NCI-H460 (cell line): ENCODE results near the gene FBXO4. TPM values are rescaled to one million over a fixed set of nuclear protein-coding genes. Genes with fewer than 3 reads are reported as not detected.
A peak's percentile ranks its signal among the peaks of the same experiment; 100 is the strongest.
"Not testable (repeated sequence)": the region's sequence is repeated elsewhere in the genome, so short reads cannot be mapped to it uniquely, and the experiment has no call there.

Source experiments
- DNase-seq: peaks from one replicate; pipeline ENCODE4 v3.0.0-alpha.2; 2016; ENCODE audit warnings: low read depth; ENCODE audit errors: extremely low read depth
- total RNA-seq: library from RNA; depleted of rRNA; stranded (reverse); fragments of >200 nt; shearing (Covaris generic); gene quantifications from 2 replicates; pipeline ENCODE4 v1.2.3, GENCODE V29; 2014

The FBXO4 gene
- total RNA-seq, 1 experiment from 2014 or later: 18.3 TPM

- DNase-seq: no peak
Observed at GRCh38 chr5:41921874-41922273, 3.2 kb upstream of the FBXO4 start.

GRCh38 chr5:41924526-41924871 is 582 bp upstream of the FBXO4 start:
- no peak for DNase-seq

DNA sequence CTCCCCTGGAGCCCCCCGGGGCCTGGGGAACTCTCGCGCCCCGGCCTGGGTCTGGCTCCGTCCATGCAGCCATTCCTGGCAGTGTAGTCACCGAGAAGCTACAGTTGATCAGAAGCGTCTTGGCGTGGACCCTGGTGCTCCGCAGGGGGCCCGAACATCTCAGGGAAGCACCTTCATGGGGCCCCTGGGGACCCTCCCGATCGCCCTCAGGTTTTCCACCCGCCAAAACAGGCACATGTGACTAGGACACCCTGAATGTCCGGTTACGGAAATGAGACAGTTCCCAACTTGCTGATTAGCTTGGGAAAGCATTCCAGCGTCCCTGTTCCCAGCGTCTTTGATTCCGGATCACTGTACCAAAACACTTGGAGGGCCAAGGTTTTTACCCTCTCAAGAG is 472 bp downstream of the FBXO4 start:
- peak; percentile 26 for DNase-seq

GRCh38 chr5:41927604-41928003 is 2.5 kb downstream of the FBXO4 start:
- DNase-seq: no peak

GRCh38 chr5:41929035-41929434 is 4.0 kb downstream of the FBXO4 start:
- DNase-seq: no peak

DNA sequence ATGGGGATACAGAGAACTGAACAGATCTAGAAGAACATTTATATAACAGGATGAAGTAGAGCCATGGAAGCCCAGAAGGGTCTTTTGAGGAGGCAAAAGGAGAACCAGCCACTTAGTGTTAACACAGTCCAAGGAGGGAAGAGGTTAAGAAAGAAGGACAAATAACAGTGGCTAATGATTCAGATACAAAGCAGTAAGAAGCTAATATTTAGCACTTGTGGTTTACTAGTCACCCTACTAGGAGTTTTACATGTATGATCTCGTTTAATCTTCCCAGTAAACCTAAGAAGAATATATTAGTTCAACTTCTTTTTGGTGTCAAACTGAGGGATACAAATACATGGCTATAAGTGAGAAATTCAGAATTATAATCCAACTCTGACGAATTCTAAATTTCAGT is 7.7 kb downstream of the FBXO4 start:
- DNase-seq: no peak

DNA sequence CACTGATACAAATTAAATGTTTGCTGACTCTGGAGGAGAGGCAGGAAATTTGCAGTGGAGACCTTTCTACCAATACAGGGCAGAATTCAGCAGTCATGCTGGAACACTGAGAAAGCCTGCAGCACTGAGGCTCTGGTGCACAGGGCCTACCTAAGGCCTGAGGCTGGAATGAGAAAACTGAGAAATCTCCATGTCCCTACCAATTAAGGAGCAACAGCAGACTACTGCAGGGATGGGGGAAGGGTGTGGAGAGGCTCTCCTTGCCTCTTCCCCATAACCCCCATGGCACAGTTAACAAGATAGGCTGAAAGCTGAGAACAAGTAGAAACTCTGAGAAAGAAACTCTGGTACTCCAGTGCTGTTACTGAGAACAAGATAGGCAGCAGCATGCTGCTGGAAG is 10.5 kb downstream of the FBXO4 start:
- DNase-seq: no peak

GRCh38 chr5:41940641-41941040 is 15.6 kb downstream of the FBXO4 start:
- no peak for DNase-seq

GRCh38 chr5:41945332-41945955 is 20.4 kb downstream of the FBXO4 start:
- not testable (repeated sequence) for DNase-seq

DNA sequence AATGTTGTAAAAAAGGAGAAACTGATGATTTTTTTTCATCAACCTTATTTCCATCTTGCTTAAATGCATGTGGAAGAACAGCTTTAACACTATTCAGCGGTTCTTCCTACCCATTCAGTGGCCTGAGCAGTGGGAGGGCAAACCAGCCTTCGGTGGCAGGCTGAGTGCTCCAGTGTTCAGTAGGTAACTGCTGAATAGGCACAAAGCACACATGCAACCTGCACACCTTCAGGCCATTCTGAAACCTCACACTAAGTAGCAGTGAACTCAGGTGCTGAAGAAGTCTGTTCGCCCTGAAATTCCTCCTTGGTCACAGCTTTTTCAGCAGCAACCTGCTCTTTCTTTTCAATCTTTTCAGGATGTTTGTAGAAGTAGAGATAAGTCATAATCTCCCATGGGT is 26.1 kb downstream of the FBXO4 start:
- DNase-seq: no peak

DNA sequence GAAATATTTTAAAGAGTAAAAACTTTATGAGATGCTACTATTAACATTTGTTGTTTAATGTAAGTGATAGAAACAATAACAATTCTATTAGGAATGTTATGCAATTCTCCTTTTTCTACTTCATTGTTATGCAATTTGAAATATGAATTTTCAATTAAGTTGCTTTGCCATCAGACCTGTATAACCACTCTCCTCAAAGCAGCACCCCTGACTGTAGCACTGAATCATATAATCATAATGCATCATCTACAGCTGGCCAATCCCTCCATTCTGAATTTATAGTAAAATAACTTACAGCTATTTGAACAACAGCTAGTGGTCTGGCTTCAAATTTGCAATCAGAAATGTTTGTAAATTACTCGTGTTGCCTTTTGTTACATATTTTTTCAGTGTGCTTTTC is 29.2 kb downstream of the FBXO4 start:
- DNase-seq: no peak

- DNase-seq: no peak
Observed at GRCh38 chr5:41955432-41956024, 30.4 kb downstream of the FBXO4 start.

- no peak for DNase-seq
Observed at GRCh38 chr5:41956943-41957342, 31.9 kb downstream of the FBXO4 start.

GRCh38 chr5:41960481-41960880 is 35.4 kb downstream of the FBXO4 start:
- DNase-seq: no peak

DNA sequence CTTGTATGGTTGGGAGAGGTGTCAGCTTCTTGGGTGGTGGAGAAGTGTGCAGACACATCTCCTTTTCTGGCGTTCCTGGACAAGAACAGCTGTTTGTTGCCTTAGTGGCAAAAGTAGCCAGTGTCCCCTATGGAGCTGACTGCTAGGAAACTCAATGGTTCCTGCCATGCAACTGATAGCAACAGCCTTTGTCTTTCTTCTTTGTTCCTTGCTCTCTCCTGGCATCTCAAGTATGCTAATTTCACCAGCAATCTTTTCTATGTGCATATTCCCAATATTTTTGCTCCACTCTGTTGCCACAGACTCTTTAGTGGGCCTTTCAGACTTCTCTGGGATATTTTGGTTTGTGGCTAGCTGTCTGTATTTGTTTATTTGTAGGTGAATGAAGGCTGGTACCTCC is 36.7 kb downstream of the FBXO4 start:
- no peak for DNase-seq

DNA sequence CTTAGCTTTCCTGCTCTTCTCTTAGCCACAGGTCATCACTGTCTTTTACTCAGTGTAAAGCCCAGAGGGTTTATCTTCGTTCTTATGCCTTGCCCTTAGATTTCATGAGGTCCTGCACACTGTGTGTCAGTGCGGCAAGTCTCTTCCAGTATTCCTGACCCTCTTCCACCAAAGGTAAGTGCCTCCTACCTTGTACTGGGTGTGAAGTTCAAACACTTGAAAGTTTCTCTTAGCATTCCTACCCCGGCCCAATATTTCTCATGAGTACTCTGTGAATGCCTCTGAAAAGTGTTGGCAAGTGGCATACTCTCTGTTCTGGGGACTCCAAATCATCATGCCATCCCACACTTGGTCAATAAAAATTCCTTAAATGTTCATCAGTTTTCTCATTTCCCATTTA is 37.4 kb downstream of the FBXO4 start:
- DNase-seq: no peak

GRCh38 chr5:41966401-41967105 is 41.5 kb downstream of the FBXO4 start:
- DNase-seq: no peak

DNA sequence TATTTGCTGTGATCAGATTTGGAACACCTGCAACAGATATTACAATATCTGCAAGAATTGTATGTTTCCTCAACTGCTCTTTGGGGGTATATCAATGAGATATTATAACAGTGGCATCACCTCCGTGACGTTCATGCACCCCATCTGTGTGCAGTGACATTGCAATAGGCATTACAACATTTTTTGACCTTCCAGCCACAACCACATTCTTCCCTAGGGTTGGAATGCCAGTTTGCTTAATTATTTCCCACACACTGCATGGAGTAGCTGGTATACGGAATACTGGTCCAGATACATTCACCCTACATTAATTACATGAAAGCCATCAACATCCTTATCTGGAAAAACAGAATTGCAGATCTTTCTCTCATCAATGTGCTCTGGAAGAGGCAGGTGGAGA is 42.3 kb downstream of the FBXO4 start:
- no peak for DNase-seq

GRCh38 chr5:41968153-41968723 is 43.2 kb downstream of the FBXO4 start:
- DNase-seq: no peak

DNA sequence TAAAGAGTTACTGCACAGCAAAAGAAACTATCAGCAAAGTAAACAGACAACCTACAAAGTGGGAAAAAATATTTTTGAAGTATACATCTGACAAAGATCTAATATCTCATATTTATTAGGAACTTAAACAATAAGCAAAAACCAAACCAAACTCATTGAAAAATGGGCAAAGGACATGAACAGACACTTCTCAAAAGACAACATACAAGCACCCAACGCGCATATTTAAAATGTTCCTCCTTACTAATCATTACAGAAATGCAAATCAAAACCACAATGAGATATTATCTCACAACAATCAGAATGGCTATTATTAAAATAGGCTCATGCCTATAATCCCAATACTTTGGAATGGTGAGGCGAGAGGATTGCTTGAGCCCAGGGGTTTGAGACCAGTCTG is 48.0 kb downstream of the FBXO4 start:
- no peak for DNase-seq

GRCh38 chr5:41973887-41974286 is 48.8 kb downstream of the FBXO4 start:
- DNase-seq: no peak

DNA sequence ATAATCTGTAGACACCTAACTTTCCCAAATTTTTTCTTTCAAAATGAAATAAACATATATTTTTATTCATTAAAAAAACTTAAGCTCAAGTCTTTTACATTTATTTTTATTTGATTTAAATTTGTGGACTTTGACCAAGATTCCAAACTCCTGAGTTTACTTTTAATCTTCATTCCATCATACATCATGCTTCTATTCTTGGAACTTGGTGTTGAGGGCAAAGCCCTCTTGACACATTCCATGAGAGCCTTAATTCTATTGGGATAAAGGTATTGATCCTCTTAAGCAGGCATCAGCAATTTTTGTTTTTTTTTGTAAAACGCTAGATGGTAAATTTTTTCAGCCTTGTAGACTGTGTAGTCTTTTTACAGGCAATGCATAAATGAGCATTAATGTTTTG is 53.6 kb downstream of the FBXO4 start:
- DNase-seq: no peak
